Neuronal stem cell (in vitro differentiated cells): Measurements from ENCODE around the gene TMOD2.

Experiments
- DNase-seq: peaks from one replicate; pipeline ENCODE4 v3.0.0-alpha.2; 2013; ENCODE audit warnings: low spot score
- H2AFZ ChIP-seq: one replicate; pipeline ENCODE4 v1.6.1; 2013; ENCODE audit warnings: mild to moderate bottlenecking, low read length, inconsistent platforms
- H2AK5ac ChIP-seq: 2 replicates; pipeline ENCODE4 v1.6.1; 2013; ENCODE audit warnings: low read depth, mild to moderate bottlenecking, inconsistent platforms, low read length, moderate library complexity, mixed read lengths
- H2BK120ac ChIP-seq: 2 replicates; pipeline ENCODE4 v1.6.1; 2013; ENCODE audit warnings: low read depth, mild to moderate bottlenecking, inconsistent platforms, low read length, moderate library complexity, mixed read lengths
- H2BK12ac ChIP-seq: one replicate; pipeline ENCODE4 v1.6.1; 2013; ENCODE audit warnings: low read length, inconsistent platforms
- H2BK15ac ChIP-seq: 2 replicates; pipeline ENCODE4 v1.6.1; 2013; ENCODE audit warnings: mild to moderate bottlenecking, low read length, inconsistent platforms, mixed read lengths
- H2BK5ac ChIP-seq: one replicate; pipeline ENCODE4 v1.6.1; 2013; ENCODE audit warnings: inconsistent platforms, mild to moderate bottlenecking, low read length, moderate library complexity
- H3K14ac ChIP-seq: one replicate; pipeline ENCODE4 v1.6.1; 2013; ENCODE audit warnings: low read length, inconsistent platforms
- H3K18ac ChIP-seq: 2 replicates; pipeline ENCODE4 v1.6.1; 2013; ENCODE audit warnings: low read length, inconsistent platforms
- H3K23ac ChIP-seq: 2 replicates; pipeline ENCODE4 v1.6.1; 2013; ENCODE audit warnings: low read depth, mild to moderate bottlenecking, mixed read lengths, low read length, inconsistent platforms; ENCODE audit not compliant: poor library complexity
- H3K27ac ChIP-seq: replicated peaks from 3 replicates; pipeline ENCODE4 v1.5.1; 2013; ENCODE audit warnings: low read length, inconsistent platforms
- H3K27me3 ChIP-seq, 3 experiments: 2 replicates each; pipeline ENCODE4 v1.6.1; 2013; ENCODE audit warnings: low read length in 3 of 3, mild to moderate bottlenecking in 2 of 3, inconsistent platforms in 1 of 3, low read depth in 1 of 3, mixed read lengths in 1 of 3, moderate library complexity in 1 of 3; ENCODE audit not compliant: control insufficient read depth in 3 of 3, insufficient read depth in 3 of 3
- H3K36me3 ChIP-seq, 2 donors: replicated peaks in 1 of 2; 2 replicates each; pipeline ENCODE4 v1.6.1; 2013; ENCODE audit warnings: low read length in 2 of 2; ENCODE audit not compliant: control insufficient read depth in 2 of 2, insufficient read depth in 2 of 2
- H3K4ac ChIP-seq: 2 replicates; pipeline ENCODE4 v1.6.1; 2013; ENCODE audit warnings: inconsistent platforms, mild to moderate bottlenecking, low read length, moderate library complexity
- H3K4me1 ChIP-seq, 2 donors: 1 replicate in 1 of 2; 2 replicates in 1 of 2; pipeline ENCODE4 v1.6.1; 2013; ENCODE audit warnings: low read length in 2 of 2, low read depth in 1 of 2; ENCODE audit not compliant: control insufficient read depth in 2 of 2, insufficient read depth in 1 of 2
- H3K4me2 ChIP-seq: one replicate; pipeline ENCODE4 v1.6.1; 2013; ENCODE audit warnings: mild to moderate bottlenecking, low read length, inconsistent platforms; ENCODE audit not compliant: insufficient read depth, poor library complexity, severe bottlenecking
- H3K4me3 ChIP-seq, 2 donors: 2 replicates each; pipeline ENCODE4 v1.5.1; 2013; ENCODE audit warnings: low read length in 2 of 2, mild to moderate bottlenecking in 2 of 2, inconsistent platforms in 1 of 2, moderate library complexity in 1 of 2
- H3K79me1 ChIP-seq: one replicate; pipeline ENCODE4 v1.6.1; 2013; ENCODE audit warnings: low read depth, mild to moderate bottlenecking, inconsistent platforms, low read length, moderate library complexity
- H3K9ac ChIP-seq: one replicate; pipeline ENCODE4 v1.6.1; 2013; ENCODE audit warnings: mild to moderate bottlenecking, low read depth, low read length, inconsistent platforms; ENCODE audit not compliant: poor library complexity
- H3K9me3 ChIP-seq, 2 donors: replicated peaks in 1 of 2; 2 replicates each; pipeline versions ENCODE3 to v1.6.1; 2013; ENCODE audit warnings: low read length in 2 of 2, mild to moderate bottlenecking in 2 of 2, inconsistent platforms in 1 of 2, low read depth in 1 of 2, mixed read lengths in 1 of 2, moderate library complexity in 1 of 2; ENCODE audit not compliant: control insufficient read depth in 2 of 2, insufficient read depth in 1 of 2
- H4K8ac ChIP-seq: one replicate; pipeline ENCODE4 v1.6.1; 2013; ENCODE audit warnings: low read depth, mild to moderate bottlenecking, inconsistent platforms, low read length, moderate library complexity
- H4K91ac ChIP-seq: one replicate; pipeline ENCODE4 v1.6.1; 2013; ENCODE audit warnings: low read length, low read depth, mild to moderate bottlenecking, inconsistent platforms; ENCODE audit not compliant: poor library complexity
- WGBS, 2 donors: extraction: QIAGEN DNeasy Blood & Tissue Kit; methylation state at CpG; one replicate each; pipeline ENCODE4 v1.1.7; 2013; ENCODE audit warnings: missing lambda C conversion rate in 2 of 2, mixed read lengths in 1 of 2; ENCODE audit not compliant: insufficient read length in 2 of 2, insufficient replicate concordance in 1 of 2; ENCODE audit errors: extremely low coverage in 2 of 2; 5-methylcytosine and 5-hydroxymethylcytosine counted together

The TMOD2 gene

DNA sequence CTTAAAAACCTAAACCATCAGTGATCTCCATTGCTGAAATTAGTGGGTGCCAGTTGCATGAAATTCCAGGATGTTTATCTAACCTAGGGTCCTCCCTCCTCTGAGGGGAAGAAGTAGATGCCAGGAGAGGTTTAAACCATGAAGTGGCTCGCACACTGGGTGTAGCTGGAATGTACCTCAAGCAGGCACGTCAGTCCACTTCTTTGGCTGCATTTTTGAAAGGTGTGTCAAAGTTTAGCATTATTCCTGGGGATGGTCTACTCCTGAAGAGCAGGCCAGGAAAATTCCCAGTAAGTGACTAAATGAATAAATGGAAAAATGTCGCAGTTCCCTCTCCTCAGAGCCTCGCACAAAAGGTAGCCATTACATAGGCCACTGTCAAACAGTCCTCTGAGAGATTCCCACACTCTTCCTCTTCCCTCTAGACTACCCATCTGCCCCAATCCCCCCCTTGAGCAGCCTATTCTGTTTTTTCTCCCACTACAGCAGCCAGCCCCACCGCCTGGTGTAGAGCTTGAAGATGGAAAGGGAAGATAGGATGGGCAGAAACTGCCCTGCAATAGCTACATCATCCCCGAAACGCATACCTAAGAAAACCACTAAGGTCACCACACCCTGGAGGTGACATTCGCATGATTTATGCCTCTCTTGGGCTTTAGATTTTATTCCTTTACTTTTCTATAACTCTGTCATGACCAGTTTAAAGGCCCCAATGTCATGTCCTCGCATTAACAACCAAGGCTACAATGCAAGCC lies 77.4 kb downstream of the TMOD2 start:
- Histone ChIP-seq H3K9ac (no peak overlapping the region), H2AFZ (peak overlapping the region; percentile 97), H3K14ac (no peak overlapping the region), H3K18ac (no peak overlapping the region), H3K36me3 (no peaks in the 10 kb centered on the region), H3K4me2 (no peak overlapping the region), H3K4me1 (peaks cover 0 to 6% of the 10 kb centered on the region in 2 donors), H3K27ac (no peak overlapping the region), H2BK5ac (no peak overlapping the region), H3K23ac (no peak overlapping the region), H2BK120ac (no peak overlapping the region), H3K4me3 (peak overlapping the region in 1 of 2 donors; percentile 66), H2BK15ac (no peak overlapping the region), H2BK12ac (no peak overlapping the region), H3K27me3 (peaks cover 0 to 6% (median 0%) of the 10 kb centered on the region in 3 experiments), H4K8ac (no peak overlapping the region), H3K4ac (no peak overlapping the region), H2AK5ac (no peak overlapping the region), H4K91ac (no peak overlapping the region), H3K79me1 (peaks cover 6% of the 10 kb centered on the region), H3K9me3 (no peaks in the 10 kb centered on the region)
- DNase-seq, result no peak
- WGBS, 2 donors, result no CpG with 5 or more reads among the region's 9 CpGs

DNA sequence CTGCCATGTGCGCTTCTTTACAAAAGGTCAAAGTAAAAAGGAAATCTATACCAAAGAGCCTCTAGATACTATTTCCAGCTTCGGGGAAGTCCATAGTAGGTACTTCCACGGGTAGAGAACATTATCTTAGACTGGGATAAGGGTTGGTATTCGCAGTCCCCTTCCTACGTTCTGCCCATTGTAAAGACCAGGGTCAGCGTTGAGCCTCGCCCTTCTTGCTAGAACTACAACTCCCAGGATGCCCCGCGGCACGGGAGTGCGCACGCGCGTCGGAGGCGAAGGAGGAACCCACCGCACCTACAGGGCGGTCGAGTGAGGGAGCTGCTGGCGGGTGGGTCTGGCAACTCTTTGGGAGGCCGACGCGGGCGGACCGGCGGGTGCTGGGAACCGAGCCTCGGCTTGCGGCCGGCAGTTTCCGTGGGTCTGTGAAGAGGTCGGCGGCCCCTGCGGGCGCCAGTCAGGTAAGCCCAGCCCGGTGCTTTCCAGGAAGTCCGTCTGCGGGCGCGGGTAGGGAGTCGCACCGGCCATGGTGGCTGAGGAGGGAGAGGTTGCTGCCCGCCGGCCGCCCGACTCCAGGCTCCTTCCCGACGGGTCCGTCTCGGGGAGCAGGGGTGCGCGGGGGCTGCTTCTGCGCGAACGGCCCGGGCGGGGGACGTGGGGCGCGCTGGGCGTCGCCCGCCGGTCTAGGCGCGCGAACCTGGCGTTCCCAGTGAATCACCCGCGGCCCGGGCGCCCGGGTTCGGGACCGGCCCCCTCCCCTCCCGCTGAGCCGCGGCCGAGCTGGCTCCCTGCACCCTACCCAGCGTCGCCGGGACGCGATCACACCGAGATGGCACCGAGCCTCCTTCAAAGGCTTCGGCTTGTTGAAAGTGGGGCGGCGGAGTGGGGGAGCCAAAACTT lies 78.2 kb downstream of the TMOD2 start, which contains the start of gene TMOD3:
TMOD3 (plus strand) TSS at position 278 of the 900 bp plus-strand sequence. CDS start 33,232 bp downstream, outside the sequence.
- Histone ChIP-seq H3K9me3 (no peaks in the 10 kb centered on the region), H2BK120ac (peak within 1 kb of the TSS; percentile 72), H2AK5ac (no peak within 1 kb of the TSS), H3K4me3 (peak within 1 kb of the TSS; percentile 66 to 93), H2BK12ac (peak within 1 kb of the TSS; percentile 41), H2BK5ac (peak within 1 kb of the TSS; percentile 75), H2AFZ (peak within 1 kb of the TSS; percentile 97), H3K27ac (peak within 1 kb of the TSS; percentile 49), H3K14ac (peak within 1 kb of the TSS; percentile 71), H3K18ac (peak within 1 kb of the TSS; percentile 98), H3K4me2 (peak within 1 kb of the TSS; percentile 78), H3K9ac (peak within 1 kb of the TSS; percentile 84), H4K91ac (no peak within 1 kb of the TSS), H3K23ac (peak within 1 kb of the TSS; percentile 100), H2BK15ac (peak within 1 kb of the TSS; percentile 85), H3K4me1 (peaks cover 0 to 6% of the 10 kb centered on the region in 2 donors), H3K36me3 (no peaks in the 10 kb centered on the region), H4K8ac (peak within 1 kb of the TSS; percentile 43), H3K4ac (no peak within 1 kb of the TSS), H3K79me1 (peaks cover 6% of the 10 kb centered on the region), H3K27me3 (peaks cover 0 to 6% (median 0%) of the 10 kb centered on the region in 3 experiments)
- DNase-seq, result peak; percentile 92
- no CpG with 5 or more reads among the region's 89 CpGs for WGBS, 2 donors

DNA sequence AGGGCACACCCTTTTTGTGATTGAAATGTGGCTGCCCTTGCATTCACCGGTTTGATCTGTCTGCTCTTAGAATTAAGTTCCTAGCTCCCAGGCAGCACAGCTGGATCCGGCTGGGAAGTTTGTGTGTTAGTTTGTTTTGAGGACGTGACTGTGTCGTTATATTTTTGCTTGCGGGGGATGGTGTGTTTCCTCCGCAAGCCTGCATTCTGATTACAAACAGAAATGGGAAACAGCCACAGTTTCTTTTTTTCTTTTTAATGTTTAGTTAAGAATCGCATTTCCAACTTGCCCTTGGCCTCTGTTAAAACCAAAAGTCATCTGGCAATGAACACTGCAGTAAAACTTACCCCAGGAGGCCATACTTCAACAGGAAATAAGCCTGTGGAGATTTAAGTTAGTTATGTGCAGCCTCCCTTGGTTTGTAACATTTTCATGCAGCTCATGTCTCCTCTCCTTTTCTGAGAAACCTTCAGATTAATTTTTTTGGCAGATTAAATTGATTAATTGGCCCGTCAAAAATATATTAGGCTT lies 78.9 kb downstream of the TMOD2 start:
- H3K4ac ChIP-seq, result no peak overlapping the region
- H3K4me1 ChIP-seq, result peaks cover 0 to 6% of the 10 kb centered on the region in 2 donors
- H3K36me3 ChIP-seq, result no peaks in the 10 kb centered on the region
- H2AK5ac ChIP-seq, result no peak overlapping the region
- peak overlapping the region; percentile 75 for H2BK5ac ChIP-seq
- H3K9me3 ChIP-seq, result no peaks in the 10 kb centered on the region
- peaks cover 6% of the 10 kb centered on the region for H3K79me1 ChIP-seq
- no CpG with 5 or more reads among the region's 8 CpGs for WGBS, 2 donors
- no peak overlapping the region for H3K9ac ChIP-seq
- no peak overlapping the region for H3K27ac ChIP-seq
- peaks cover 0 to 6% (median 0%) of the 10 kb centered on the region in 3 experiments for H3K27me3 ChIP-seq
- peak; percentile 23 for DNase-seq
- H3K14ac ChIP-seq, result no peak overlapping the region
- no peak overlapping the region for H4K91ac ChIP-seq
- H3K23ac ChIP-seq, result no peak overlapping the region
- H3K4me3 ChIP-seq, result peak overlapping the region; percentile 66 to 93
- no peak overlapping the region for H2BK12ac ChIP-seq
- H2BK15ac ChIP-seq, result no peak overlapping the region
- H2BK120ac ChIP-seq, result no peak overlapping the region
- H2AFZ ChIP-seq, result peak overlapping the region; percentile 97
- H3K4me2 ChIP-seq, result peak overlapping the region; percentile 78
- peak overlapping the region; percentile 43 for H4K8ac ChIP-seq
- peak overlapping the region; percentile 98 for H3K18ac ChIP-seq
